ENCODE data around the gene LTC4S. TPM values are rescaled to one million over a fixed set of nuclear protein-coding genes. Genes with fewer than 3 reads are reported as not detected.
A peak's percentile ranks its signal among the peaks of the same experiment; 100 is the strongest.

LTC4S gene
- total RNA-seq, 1 experiment from 2014 or later = 3.7 TPM

DNA sequence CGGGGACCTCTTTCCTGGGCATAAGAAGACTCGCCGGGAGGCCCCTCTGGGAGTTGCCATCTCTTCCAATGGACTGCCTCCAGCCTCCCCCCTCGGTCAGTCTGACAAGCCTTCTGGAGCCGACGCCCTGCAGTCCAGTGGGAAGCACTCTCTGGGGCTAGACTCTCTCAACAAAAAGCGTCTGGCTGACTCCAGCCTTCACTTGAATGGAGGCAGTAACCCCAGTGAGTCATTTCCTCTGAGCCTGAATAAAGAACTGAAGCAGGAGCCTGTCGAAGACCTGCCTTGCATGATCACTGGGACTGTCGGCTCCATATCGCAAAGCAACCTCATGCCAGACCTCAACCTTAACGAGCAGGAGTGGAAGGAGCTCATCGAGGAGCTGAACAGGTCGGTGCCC, 28.4 kb upstream of the LTC4S start:
- Histone ChIP-seq H3K27ac (ENCODE audit: insufficient read length, low read depth, low read length) (no peak overlapping the region), H3K18ac (ENCODE audit: insufficient read length, low read depth, low read length) (no peak overlapping the region), H3K14ac (ENCODE audit: insufficient read depth, low read length) (no peak overlapping the region), H3K79me2 (ENCODE audit: insufficient read depth, low read length) (peaks cover 7% of the 10 kb centered on the region; the same call in 1 of the 2 replicates), H3K4me1 (ENCODE audit: insufficient read depth, low read length) (no peaks in the 10 kb centered on the region), H2BK120ac (ENCODE audit: low read depth, low read length, poor library complexity, severe bottlenecking) (no peak overlapping the region), H4K91ac (ENCODE audit: insufficient read length, low read depth, low read length) (no peak overlapping the region), H2AK5ac (ENCODE audit: insufficient read length, low read length) (no peak overlapping the region), H3K23ac (ENCODE audit: insufficient read length, low read depth, low read length) (no peak overlapping the region), H3T11ph (ENCODE audit: low read length) (no peak overlapping the region), H4K20me1 (ENCODE audit: control insufficient read depth, insufficient read depth, insufficient read length) (no peaks in the 10 kb centered on the region), H3K4me2 (ENCODE audit: insufficient read depth, insufficient read length, low read length) (no peak overlapping the region), H2AFZ (ENCODE audit: low read length) (no peak overlapping the region), H3K27me3 (ENCODE audit: insufficient read depth, low read length) (no peaks in the 10 kb centered on the region), H3K9ac (ENCODE audit: extremely low read depth, insufficient read length, low read length) (no peak overlapping the region), H3K9me3 (ENCODE audit: control insufficient read depth, low read depth, low read length) (no peaks in the 10 kb centered on the region), H2BK15ac (ENCODE audit: low read depth, low read length) (no peak overlapping the region), H4K5ac (ENCODE audit: insufficient read length, low read depth, low read length) (no peak overlapping the region), H2BK12ac (ENCODE audit: insufficient read length, low read depth, low read length) (no peak overlapping the region), H3K4ac (ENCODE audit: low read depth, low read length) (no peak overlapping the region), H3K23me2 (ENCODE audit: insufficient read length, low read depth, low read length, poor library complexity, severe bottlenecking) (no peaks in the 10 kb centered on the region), H3K56ac (ENCODE audit: insufficient read length, low read depth, low read length) (no peak overlapping the region), H3K79me1 (ENCODE audit: insufficient read depth, low read depth, low read length, poor library complexity, severe bottlenecking) (peaks cover 11% of the 10 kb centered on the region), H4K8ac (replicated peaks; ENCODE audit: insufficient read length, low read depth, low read length) (no peak overlapping the region), H2BK5ac (ENCODE audit: insufficient read length, low read length) (no peak overlapping the region), H2BK20ac (ENCODE audit: low read depth, low read length, poor library complexity, severe bottlenecking) (no peak overlapping the region)
- Mint-ChIP-seq H3K27ac (peak overlapping the region; percentile 58 to 77 (median 67); a peak in 4 of 7 replicates), H3K27me3 (ENCODE audit: low read depth) (no peaks in the 10 kb centered on the region; the same call in 1 of the 2 replicates), H3K4me3 (no peak overlapping the region), H3K4me1 (peaks cover 28 to 33% of the 10 kb centered on the region in 2 experiments), H3K9me3 (no peaks in the 10 kb centered on the region), H3K36me3 (ENCODE audit: insufficient read depth in 1 of 3, low read depth in 3 of 3) (peaks cover 27 to 51% (median 49%) of the 10 kb centered on the region in 3 experiments; a peak in 6 of 7 replicates)
- TF ChIP-seq, protein P1, sequence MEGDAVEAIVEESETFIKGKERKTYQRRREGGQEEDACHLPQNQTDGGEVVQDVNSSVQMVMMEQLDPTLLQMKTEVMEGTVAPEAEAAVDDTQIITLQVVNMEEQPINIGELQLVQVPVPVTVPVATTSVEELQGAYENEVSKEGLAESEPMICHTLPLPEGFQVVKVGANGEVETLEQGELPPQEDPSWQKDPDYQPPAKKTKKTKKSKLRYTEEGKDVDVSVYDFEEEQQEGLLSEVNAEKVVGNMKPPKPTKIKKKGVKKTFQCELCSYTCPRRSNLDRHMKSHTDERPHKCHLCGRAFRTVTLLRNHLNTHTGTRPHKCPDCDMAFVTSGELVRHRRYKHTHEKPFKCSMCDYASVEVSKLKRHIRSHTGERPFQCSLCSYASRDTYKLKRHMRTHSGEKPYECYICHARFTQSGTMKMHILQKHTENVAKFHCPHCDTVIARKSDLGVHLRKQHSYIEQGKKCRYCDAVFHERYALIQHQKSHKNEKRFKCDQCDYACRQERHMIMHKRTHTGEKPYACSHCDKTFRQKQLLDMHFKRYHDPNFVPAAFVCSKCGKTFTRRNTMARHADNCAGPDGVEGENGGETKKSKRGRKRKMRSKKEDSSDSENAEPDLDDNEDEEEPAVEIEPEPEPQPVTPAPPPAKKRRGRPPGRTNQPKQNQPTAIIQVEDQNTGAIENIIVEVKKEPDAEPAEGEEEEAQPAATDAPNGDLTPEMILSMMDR (conservative IDR thresholded peaks at IDR 0.05) = no peak
- no peak for DNase-seq
- no CpG with 5 or more reads among the region's 13 CpGs for WGBS (ENCODE audit: extremely low coverage, insufficient read length, low lambda C conversion rate)

All from H9 (cell line).